T-helper 2 cell treated with Interferon-gamma antibody and Interleukin-4, amounts not matched to agents 5 μg/mL and 100 μg/mL, for 36 hours (primary cell): ENCODE results near the gene MAP2K3.

Experiments
- DNase-seq: peaks from one replicate; pipeline ENCODE4 v3.0.0; 2021; ENCODE audit warnings: low spot score
- H3K27ac Mint-ChIP-seq: one replicate; pipeline ENCODE4 v1.8.0; 2021; ENCODE audit warnings: mild to moderate bottlenecking, mixed read lengths
- H3K27me3 Mint-ChIP-seq: one replicate; pipeline ENCODE4 v1.8.0; 2021; ENCODE audit warnings: low read depth, mixed read lengths
- H3K36me3 Mint-ChIP-seq: one replicate; pipeline ENCODE4 v1.8.0; 2021; ENCODE audit warnings: low read depth, mixed read lengths
- H3K4me1 Mint-ChIP-seq: one replicate; pipeline ENCODE4 v1.8.0; 2021; ENCODE audit warnings: low read depth, mixed read lengths
- H3K4me3 Mint-ChIP-seq: one replicate; pipeline ENCODE4 v1.8.0; 2022; ENCODE audit warnings: mild to moderate bottlenecking, moderate library complexity, mixed read lengths
- H3K9me3 Mint-ChIP-seq: one replicate; pipeline ENCODE4 v1.8.0; 2021; ENCODE audit warnings: mixed read lengths

Gene MAP2K3

GRCh38 chr17:21271454-21272183, 12.9 kb upstream of the MAP2K3 start:
- H3K36me3 Mint-ChIP-seq: no peaks in the 10 kb centered on the region
- H3K4me1 Mint-ChIP-seq: peaks cover 20% of the 10 kb centered on the region
- H3K4me3 Mint-ChIP-seq: no peak overlapping the region
- H3K9me3 Mint-ChIP-seq: no peaks in the 10 kb centered on the region
- H3K27me3 Mint-ChIP-seq: no peaks in the 10 kb centered on the region
- no peak overlapping the region for H3K27ac Mint-ChIP-seq
- DNase-seq: no peak

- Mint-ChIP-seq H3K4me1 (peaks cover 20% of the 10 kb centered on the region), H3K27me3 (no peaks in the 10 kb centered on the region), H3K4me3 (no peak overlapping the region), H3K27ac (no peak overlapping the region), H3K9me3 (no peaks in the 10 kb centered on the region), H3K36me3 (no peaks in the 10 kb centered on the region)
- no peak for DNase-seq
Observed at GRCh38 chr17:21272250-21272649, 12.3 kb upstream of the MAP2K3 start.

DNA sequence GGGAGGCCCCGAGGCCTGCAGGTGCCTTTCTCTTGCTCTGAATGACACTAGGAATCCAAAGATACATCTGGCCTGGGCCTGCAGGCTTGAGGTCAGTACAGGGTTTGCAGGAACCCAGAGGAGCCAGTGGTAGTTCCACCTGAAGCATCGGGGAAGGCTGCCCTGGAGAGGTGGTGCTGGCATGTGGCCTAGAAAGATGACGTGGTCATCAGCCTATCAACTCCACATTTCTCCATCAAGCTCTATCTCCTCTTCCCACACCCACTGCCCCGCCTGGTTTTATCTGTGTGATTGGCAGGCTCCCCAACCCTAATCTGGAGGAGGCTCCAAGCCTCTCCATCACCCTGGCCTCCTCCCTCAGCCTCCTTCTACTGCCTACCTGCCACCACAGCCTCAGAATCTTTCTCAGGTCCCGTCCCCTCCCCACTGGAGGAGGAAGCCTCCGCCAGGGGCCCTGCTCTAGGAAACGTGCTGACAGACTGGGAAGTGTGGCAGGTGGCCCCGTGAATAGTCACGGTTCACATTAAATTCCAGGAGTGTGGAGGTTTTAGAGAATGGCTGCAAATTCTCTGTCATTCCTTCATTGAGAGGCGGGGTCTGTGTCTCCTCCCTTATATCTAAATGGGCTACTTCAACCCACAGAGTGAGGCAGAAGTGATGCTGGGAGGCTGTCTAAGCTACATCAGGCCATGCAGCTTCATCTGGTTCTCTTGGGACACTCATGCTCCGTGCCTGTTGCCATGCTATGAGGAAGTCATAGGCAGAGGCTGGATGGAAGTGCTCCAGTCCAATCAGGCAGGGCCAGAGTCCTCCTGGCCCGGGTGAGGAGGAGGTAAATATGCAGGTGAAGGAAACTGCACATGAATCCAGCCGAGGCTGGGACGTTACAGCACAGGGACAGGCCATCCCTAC, 11.4 kb upstream of the MAP2K3 start:
- H3K36me3 Mint-ChIP-seq: no peaks in the 10 kb centered on the region
- no peaks in the 10 kb centered on the region for H3K27me3 Mint-ChIP-seq
- peaks cover 20% of the 10 kb centered on the region for H3K4me1 Mint-ChIP-seq
- DNase-seq: no peak
- H3K9me3 Mint-ChIP-seq: no peaks in the 10 kb centered on the region
- no peak overlapping the region for H3K4me3 Mint-ChIP-seq
- no peak overlapping the region for H3K27ac Mint-ChIP-seq

GRCh38 chr17:21275047-21275578, 9.4 kb upstream of the MAP2K3 start:
- DNase-seq: no peak
- Mint-ChIP-seq H3K4me1 (peaks cover 32% of the 10 kb centered on the region), H3K36me3 (no peaks in the 10 kb centered on the region), H3K9me3 (no peaks in the 10 kb centered on the region), H3K27ac (no peak overlapping the region), H3K4me3 (peak overlapping the region; percentile 93), H3K27me3 (no peaks in the 10 kb centered on the region)

- no peaks in the 10 kb centered on the region for H3K36me3 Mint-ChIP-seq
- no peaks in the 10 kb centered on the region for H3K9me3 Mint-ChIP-seq
- no peaks in the 10 kb centered on the region for H3K27me3 Mint-ChIP-seq
- peak overlapping the region; percentile 70 for H3K27ac Mint-ChIP-seq
- H3K4me3 Mint-ChIP-seq: peak overlapping the region; percentile 93
- H3K4me1 Mint-ChIP-seq: peaks cover 34% of the 10 kb centered on the region
- DNase-seq: peak; percentile 95
Observed at GRCh38 chr17:21275579-21276263, 8.8 kb upstream of the MAP2K3 start.

DNA sequence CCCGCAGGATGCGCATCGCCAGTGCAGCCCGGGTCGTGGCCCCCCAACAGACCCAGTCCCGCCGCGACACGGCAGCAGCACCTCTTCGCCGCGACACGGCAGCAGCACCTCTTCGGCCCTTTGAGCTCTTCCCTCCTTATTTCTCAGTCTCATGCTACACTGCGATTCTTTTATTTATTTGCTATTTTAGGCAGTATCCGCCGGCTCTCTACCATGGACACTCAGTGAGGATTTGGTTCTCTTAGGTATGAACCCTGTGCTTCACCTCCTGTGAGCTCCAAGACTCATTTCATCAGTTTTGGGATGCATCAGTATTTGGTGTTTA, 8.3 kb upstream of the MAP2K3 start:
- no peak for DNase-seq
- H3K27ac Mint-ChIP-seq: peak overlapping the region; percentile 58
- no peaks in the 10 kb centered on the region for H3K9me3 Mint-ChIP-seq
- no peaks in the 10 kb centered on the region for H3K36me3 Mint-ChIP-seq
- H3K4me3 Mint-ChIP-seq: peak overlapping the region; percentile 93
- peaks cover 34% of the 10 kb centered on the region for H3K4me1 Mint-ChIP-seq
- no peaks in the 10 kb centered on the region for H3K27me3 Mint-ChIP-seq

DNA sequence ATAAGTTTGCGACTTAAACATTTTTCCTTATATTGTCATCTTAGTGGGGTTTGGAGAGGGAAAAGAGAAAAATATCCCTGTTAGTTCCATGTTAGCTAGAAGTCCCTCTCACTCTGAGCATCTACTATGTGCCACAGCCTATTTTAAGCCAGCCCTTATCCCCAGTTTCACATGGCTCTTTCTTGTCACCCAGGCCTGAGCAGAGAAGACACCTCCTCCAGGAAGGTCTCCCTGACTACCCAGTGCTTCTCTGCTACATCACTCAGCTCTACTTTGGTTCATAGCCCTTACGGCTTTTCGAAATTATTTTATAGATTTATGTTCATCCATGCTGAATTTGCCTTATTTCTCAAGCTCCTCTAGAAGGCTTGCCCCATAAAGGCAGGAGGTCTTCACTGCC, 7.2 kb upstream of the MAP2K3 start:
- Mint-ChIP-seq H3K4me3 (no peak overlapping the region), H3K27me3 (peaks cover under 1% of the 10 kb centered on the region), H3K27ac (no peak overlapping the region), H3K9me3 (no peaks in the 10 kb centered on the region), H3K4me1 (peaks cover 34% of the 10 kb centered on the region), H3K36me3 (no peaks in the 10 kb centered on the region)
- no peak for DNase-seq

DNA sequence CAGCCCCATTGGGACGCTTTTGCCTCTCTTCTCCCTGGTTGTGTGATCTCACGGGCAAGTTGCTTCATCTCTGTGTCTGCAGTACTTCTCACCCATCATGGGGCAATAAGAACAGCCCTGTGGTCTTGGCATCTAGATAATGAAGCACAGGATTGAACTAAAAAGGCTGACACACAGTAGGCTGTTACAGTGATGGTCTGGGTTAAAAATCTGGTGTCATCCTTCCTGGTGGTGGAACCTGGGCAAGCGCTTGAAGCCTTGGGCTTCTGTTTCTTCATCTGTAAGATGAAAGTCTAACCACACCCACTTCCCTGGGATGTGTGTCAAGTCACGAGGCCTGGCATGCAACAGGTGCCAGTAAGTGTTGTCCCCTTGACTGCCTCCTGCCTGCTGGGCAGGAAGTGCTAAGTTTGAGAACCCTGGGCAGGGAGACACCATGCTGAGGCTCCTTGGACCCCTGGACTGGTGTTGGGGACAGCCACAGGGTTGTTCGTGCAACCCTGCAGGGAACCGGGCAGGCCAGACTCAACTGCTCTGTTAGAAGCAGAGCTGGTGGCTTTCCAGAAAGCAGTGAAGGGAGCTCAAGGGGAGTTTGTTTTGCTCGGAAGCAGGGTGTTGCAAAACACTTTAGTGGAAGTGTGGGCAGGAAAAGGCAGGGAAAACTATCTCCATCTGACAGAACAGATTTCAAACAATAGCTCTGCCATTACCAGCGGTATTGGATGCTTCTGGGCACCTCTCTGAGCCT, 5.9 kb upstream of the MAP2K3 start:
- DNase-seq: no peak
- Mint-ChIP-seq H3K27me3 (peaks cover 2% of the 10 kb centered on the region), H3K36me3 (no peaks in the 10 kb centered on the region), H3K4me3 (peak overlapping the region; percentile 74), H3K27ac (peak overlapping the region; percentile 76), H3K9me3 (no peaks in the 10 kb centered on the region), H3K4me1 (peaks cover 37% of the 10 kb centered on the region)

DNA sequence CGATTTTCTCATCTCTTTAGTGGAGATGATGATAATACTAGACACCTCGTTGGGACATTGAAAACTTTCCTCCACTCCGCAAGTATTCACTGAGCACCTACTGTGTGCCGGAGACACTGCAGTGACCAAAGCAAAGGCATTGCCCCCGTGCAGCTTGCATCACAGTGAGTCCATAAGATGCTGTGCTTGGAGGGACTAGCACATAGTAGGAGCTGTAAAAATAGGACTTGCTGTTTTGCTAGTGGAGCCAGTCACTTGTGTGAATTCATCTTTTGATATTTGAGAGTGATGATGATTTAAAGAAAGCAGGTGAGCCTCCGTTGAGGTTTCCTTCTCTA, 5.3 kb upstream of the MAP2K3 start:
- H3K9me3 Mint-ChIP-seq: no peaks in the 10 kb centered on the region
- H3K36me3 Mint-ChIP-seq: no peaks in the 10 kb centered on the region
- peaks cover 37% of the 10 kb centered on the region for H3K4me1 Mint-ChIP-seq
- peaks cover 2% of the 10 kb centered on the region for H3K27me3 Mint-ChIP-seq
- DNase-seq: no peak
- H3K27ac Mint-ChIP-seq: peak overlapping the region; percentile 29
- no peak overlapping the region for H3K4me3 Mint-ChIP-seq

DNA sequence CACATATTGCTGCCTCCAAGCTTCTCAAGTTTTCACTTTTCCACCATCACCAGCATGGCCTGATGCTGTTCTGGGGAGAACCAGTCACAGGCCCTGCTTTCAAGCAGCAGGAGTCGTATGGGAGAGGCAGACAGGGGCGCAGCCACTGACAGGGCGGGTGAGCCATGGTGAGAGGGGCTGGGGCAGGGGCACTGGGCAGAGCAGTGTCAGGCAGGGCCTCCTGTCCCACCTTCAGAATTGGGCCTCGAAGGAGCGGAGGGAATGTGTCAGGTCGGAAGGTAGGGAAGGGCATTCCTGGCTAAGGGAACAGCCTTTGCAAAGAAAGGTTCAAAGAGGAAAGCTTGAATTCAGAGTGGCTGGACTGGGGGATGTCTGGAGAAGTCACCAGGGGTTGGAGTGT, 4.9 kb upstream of the MAP2K3 start:
- Mint-ChIP-seq H3K36me3 (no peaks in the 10 kb centered on the region), H3K27ac (no peak overlapping the region), H3K27me3 (peaks cover 2% of the 10 kb centered on the region), H3K4me1 (peaks cover 37% of the 10 kb centered on the region), H3K4me3 (no peak overlapping the region), H3K9me3 (no peaks in the 10 kb centered on the region)
- DNase-seq: no peak

- no peaks in the 10 kb centered on the region for H3K36me3 Mint-ChIP-seq
- no peaks in the 10 kb centered on the region for H3K9me3 Mint-ChIP-seq
Observed at GRCh38 chr17:21280081-21280518, 4.4 kb upstream of the MAP2K3 start.

DNA sequence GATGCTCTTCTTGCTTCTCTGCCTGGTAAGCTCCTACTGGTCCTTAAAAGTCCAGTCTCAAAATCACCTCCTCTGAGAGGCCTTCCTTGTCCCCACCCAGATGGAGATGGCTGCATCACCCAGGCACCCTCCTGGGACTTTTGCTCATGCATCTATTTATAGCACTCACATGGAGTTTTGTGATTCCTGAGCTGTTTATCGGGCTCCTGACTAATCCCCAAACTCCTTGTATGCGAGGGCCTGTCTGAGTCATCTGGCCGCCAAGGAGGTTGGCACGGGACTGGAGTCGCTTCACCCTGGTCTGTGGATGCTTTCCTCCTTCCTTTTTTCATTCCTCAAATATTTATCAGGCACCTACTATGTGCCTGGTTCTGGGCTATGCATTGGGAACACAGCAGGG, 2.3 kb upstream of the MAP2K3 start:
- peaks cover 9% of the 10 kb centered on the region for H3K36me3 Mint-ChIP-seq
- peaks cover 2% of the 10 kb centered on the region for H3K27me3 Mint-ChIP-seq
- no peak overlapping the region for H3K27ac Mint-ChIP-seq
- no peak overlapping the region for H3K4me3 Mint-ChIP-seq
- peaks cover 41% of the 10 kb centered on the region for H3K4me1 Mint-ChIP-seq
- no peak for DNase-seq
- H3K9me3 Mint-ChIP-seq: no peaks in the 10 kb centered on the region

More at GRCh38 chr17:21280081-21280518, 4.4 kb upstream of the MAP2K3 start:
- DNase-seq: peak; percentile 84
- Mint-ChIP-seq H3K4me1 (peaks cover 35% of the 10 kb centered on the region), H3K27me3 (peaks cover 2% of the 10 kb centered on the region), H3K4me3 (no peak overlapping the region), H3K27ac (no peak overlapping the region)

DNA sequence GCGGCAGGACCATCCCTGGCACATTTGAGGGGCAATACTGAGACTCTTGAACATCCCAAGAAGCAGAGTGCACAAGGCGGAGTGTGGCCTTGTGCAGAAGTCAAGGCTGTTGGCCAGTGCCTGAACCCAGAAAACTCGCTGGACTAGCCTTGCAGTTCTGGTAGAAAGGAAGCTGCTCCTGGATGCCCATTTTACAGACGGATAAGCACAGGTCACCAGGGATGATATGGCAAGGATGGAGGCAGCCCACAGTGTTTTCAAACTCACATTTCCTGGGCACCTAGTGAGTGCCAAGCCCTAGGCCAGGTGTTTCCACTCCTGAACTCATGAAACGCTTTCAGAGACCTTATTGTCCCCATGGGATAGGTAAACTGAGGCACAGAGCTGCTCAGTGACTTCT, 1.7 kb upstream of the MAP2K3 start:
- DNase-seq: no peak
- no peaks in the 10 kb centered on the region for H3K9me3 Mint-ChIP-seq
- H3K27me3 Mint-ChIP-seq: peaks cover 2% of the 10 kb centered on the region
- H3K36me3 Mint-ChIP-seq: peaks cover 12% of the 10 kb centered on the region
- H3K4me3 Mint-ChIP-seq: peak overlapping the region; percentile 48
- H3K4me1 Mint-ChIP-seq: peaks cover 43% of the 10 kb centered on the region
- no peak overlapping the region for H3K27ac Mint-ChIP-seq
